ENCODE data around the gene MT4.

MT4 gene

GRCh38 chr16:56611281-56611833 is 46.5 kb downstream of the MT4 start:
- TF ChIP-seq SALL2 (tag by site-specific recombination; IDR thresholded peaks at IDR 0.05; ENCODE audit: borderline replicate concordance) (no peak), ZBTB17 (tag by site-specific recombination; IDR thresholded peaks at IDR 0.05) (no peak), ZNF785 (tag by site-specific recombination; IDR thresholded peaks at IDR 0.05) (no peak), WT1 (tag by site-specific recombination; IDR thresholded peaks at IDR 0.05) (no peak), ZNF843 (tag by site-specific recombination; IDR thresholded peaks at IDR 0.05) (no peak)
- H3K4me1 ChIP-seq (ENCODE audit: control insufficient read depth, insufficient read depth, low read length) = peaks cover 3% of the 10 kb centered on the region; the same call in 1 of the 2 replicates
- no peak overlapping the region for H3K4me3 ChIP-seq (ENCODE audit: low read depth, low read length)
- CTCF ChIA-PET = interaction anchor here (0.9 to 1.7 kb wide), 4 partner anchors 9 to 71 kb away, joined by 3 to 4 read pairs (median 4); partner anchors contain the start of gene MT1X
- no peak overlapping the region for H3K27ac ChIP-seq (ENCODE audit: extremely low read depth, low read depth, low read length)
- POLR2A ChIA-PET = interaction anchor here (1.6 kb wide), 1 partner anchor 14 kb away, joined by 5 read pairs; the partner anchor contains the start of gene MT1E
- no peaks in the 10 kb centered on the region for H3K36me3 ChIP-seq (ENCODE audit: control insufficient read depth in 2 of 2, insufficient read depth in 1 of 2, low read length in 2 of 2)
- no peaks in the 10 kb centered on the region for H3K9me3 ChIP-seq (ENCODE audit: control insufficient read depth, insufficient read depth, low read depth, low read length)

GRCh38 chr16:56613706-56614105 is 48.8 kb downstream of the MT4 start:
- CTCF ChIA-PET = no interaction called here
- TF ChIP-seq KLF17 (tag by site-specific recombination; IDR thresholded peaks at IDR 0.05) (no peak), ZFP41 (tag by site-specific recombination; IDR thresholded peaks at IDR 0.05; ENCODE audit: borderline replicate concordance) (no peak), ZNF174 (tag by site-specific recombination; IDR thresholded peaks at IDR 0.05) (no peak), GLI4 (tag by site-specific recombination; IDR thresholded peaks at IDR 0.05) (no peak), ZNF169 (tag by site-specific recombination; IDR thresholded peaks at IDR 0.05) (no peak), ZNF202 (tag by site-specific recombination; IDR thresholded peaks at IDR 0.05; ENCODE audit: borderline replicate concordance) (no peak), ZNF433 (tag by site-specific recombination; IDR thresholded peaks at IDR 0.05; ENCODE audit: low read depth) (no peak), ZNF138 (tag by site-specific recombination; IDR thresholded peaks at IDR 0.05; ENCODE audit: borderline replicate concordance) (no peak), ZNF48 (tag by site-specific recombination; IDR thresholded peaks at IDR 0.05) (no peak), ZNF426 (tag by site-specific recombination; IDR thresholded peaks at IDR 0.05) (no peak), ZNF677 (tag by site-specific recombination; IDR thresholded peaks at IDR 0.05) (no peak), ZBTB44 (tag by site-specific recombination; IDR thresholded peaks at IDR 0.05) (no peak), ZNF362 (tag by site-specific recombination; IDR thresholded peaks at IDR 0.05) (no peak), GLI2 (tag by site-specific recombination; IDR thresholded peaks at IDR 0.05; ENCODE audit: borderline replicate concordance, low read depth) (no peak), ZNF366 (tag by site-specific recombination; conservative IDR thresholded peaks at IDR 0.05) (no peak), ZNF660 (tag by site-specific recombination; IDR thresholded peaks at IDR 0.05) (no peak), ZNF658 (tag by site-specific recombination; IDR thresholded peaks at IDR 0.05) (no peak), ZNF19 (tag by site-specific recombination; IDR thresholded peaks at IDR 0.05; ENCODE audit: low read depth) (no peak), ZNF324 (tag by site-specific recombination; IDR thresholded peaks at IDR 0.05) (no peak)
- no peak overlapping the region for H3K27ac ChIP-seq (ENCODE audit: extremely low read depth, low read depth, low read length)
- H3K36me3 ChIP-seq (ENCODE audit: control insufficient read depth in 2 of 2, insufficient read depth in 1 of 2, low read length in 2 of 2) = no peaks in the 10 kb centered on the region
- no peaks in the 10 kb centered on the region for H3K9me3 ChIP-seq (ENCODE audit: control insufficient read depth, insufficient read depth, low read depth, low read length)
- POLR2A ChIA-PET = interaction anchor here (0.8 kb wide), 1 partner anchor 62 kb away, joined by 3 read pairs; no protein-coding TSS in a partner anchor
- peaks cover 3% of the 10 kb centered on the region; the same call in 1 of the 2 replicates for H3K4me1 ChIP-seq (ENCODE audit: control insufficient read depth, insufficient read depth, low read length)
- H3K4me3 ChIP-seq (ENCODE audit: low read depth, low read length) = no peak overlapping the region
